RKO (cell line): ENCODE measurements around the gene BACE2.
"Not testable (repeated sequence)": the region's sequence is repeated elsewhere in the genome, so short reads cannot be mapped to it uniquely, and the experiment has no call there.

ENCODE experiments used
- DNase-seq: peaks from one replicate; pipeline ENCODE4 v3.0.0-alpha.2; 2016; ENCODE audit warnings: low spot score

BACE2 gene

GRCh38 chr21:41215856-41216408 lies 48.0 kb downstream of the BACE2 start:
- no peak for DNase-seq

GRCh38 chr21:41216486-41216885 lies 48.5 kb downstream of the BACE2 start:
- no peak for DNase-seq

DNA sequence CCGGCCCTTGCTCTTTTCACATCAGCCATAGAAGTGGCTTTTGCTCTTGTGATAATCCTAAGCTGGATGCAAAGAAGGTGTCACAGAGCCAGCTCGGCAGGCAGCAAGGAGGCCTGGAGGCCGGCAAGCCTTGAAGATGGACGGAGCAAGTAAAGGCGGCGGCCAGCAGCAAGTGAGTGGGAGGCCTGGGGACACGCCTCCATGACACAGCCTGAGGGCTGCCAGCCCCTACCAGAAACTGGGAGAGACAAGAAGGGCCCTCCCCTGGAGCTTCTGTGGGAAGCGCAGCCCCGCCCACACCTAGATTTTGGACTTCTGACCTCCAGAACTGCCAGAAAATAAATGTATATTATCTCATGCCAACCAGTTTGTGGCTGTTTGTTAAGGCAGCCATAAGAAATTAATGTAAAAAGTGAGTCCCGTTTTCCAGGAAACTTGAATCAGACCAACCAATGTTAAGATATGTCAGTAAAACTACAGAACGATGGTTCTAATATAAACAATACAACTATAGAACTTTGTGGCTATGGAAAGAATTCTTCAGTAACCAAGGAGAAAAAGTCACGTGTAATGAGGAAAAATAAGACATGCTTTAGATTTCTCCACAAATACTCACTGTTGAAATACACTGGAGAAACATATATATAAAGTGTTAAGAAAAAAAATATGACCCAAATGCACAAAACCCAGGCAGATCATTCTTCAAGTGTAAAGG lies 49.9 kb downstream of the BACE2 start:
- no peak for DNase-seq

DNA sequence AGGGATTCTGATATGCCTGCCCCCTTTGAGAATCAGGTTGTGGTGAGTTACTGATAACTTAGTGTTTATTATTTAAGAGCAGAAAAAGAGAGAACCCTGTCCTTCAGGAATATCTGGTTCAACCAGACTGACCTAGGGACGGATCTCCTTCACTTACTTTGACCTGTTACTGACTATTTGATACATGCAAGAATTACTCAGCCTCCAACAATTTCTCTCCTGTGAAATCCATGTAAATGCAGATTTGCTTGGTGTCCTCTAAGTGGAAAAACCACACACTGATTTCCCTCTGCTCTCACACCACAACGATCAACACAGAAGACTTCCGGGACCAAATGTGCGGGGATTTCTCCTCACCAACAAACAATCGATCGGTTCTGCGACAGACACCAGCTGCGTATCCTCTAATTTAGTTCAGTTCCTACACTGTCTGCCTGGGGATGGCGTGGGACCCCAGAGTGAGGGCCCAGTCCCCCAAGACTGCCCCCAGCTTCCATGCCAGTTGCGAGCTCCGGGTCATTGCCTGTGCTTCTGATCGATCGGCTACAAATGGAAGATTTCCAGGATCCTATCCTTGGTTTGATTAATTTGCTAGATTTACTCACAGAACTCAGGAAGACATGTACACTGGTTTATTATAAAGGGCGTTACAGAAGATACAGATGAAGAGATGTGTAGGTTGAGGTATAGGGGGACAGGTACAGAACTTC lies 51.7 kb downstream of the BACE2 start:
- DNase-seq = no peak

DNA sequence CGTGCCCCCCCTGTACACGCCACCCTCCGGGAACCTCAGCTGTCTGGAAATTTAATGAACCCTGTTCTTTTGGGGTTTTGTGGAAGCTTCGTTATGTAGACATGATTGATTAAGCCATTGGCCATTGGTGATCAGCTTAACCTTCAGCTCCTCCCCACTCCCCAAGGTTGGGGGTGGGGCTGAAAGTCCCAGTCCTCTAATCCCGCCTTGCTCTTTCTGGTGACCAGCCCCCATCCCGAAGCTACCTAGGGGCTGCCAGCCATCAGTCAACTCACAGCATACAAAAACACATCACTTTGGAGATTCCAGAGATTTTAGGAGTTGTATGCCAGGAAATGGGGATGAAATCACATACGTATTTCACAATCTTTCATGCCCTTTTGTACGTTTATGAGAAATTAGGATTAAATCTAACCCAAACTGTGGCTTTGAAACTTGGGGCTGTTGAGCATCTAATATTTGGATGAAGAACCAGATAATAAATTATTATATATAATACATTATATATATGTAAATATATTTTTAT lies 52.3 kb downstream of the BACE2 start:
- DNase-seq = no peak

GRCh38 chr21:41222247-41223068 lies 54.5 kb downstream of the BACE2 start:
- DNase-seq = no peak

DNA sequence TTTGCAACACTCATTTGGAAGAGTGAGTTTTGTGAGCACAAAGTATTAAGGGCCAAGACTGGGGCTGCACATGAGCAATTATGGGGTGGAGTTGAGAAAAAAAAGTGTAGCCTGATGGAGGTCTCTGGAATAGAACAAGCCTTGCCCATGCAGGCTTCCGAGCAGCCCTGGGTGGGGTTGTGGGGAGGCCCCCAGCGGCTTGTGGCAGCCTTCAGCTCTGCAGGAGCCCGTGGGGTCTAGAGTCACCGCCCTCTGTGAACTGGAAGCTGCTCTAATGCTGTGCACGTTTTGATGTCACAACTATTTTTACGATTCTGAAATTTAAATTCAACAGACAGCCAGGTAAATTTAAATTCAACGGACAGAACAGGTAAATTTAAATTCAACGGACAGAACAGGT lies 58.9 kb downstream of the BACE2 start:
- DNase-seq = no peak

DNA sequence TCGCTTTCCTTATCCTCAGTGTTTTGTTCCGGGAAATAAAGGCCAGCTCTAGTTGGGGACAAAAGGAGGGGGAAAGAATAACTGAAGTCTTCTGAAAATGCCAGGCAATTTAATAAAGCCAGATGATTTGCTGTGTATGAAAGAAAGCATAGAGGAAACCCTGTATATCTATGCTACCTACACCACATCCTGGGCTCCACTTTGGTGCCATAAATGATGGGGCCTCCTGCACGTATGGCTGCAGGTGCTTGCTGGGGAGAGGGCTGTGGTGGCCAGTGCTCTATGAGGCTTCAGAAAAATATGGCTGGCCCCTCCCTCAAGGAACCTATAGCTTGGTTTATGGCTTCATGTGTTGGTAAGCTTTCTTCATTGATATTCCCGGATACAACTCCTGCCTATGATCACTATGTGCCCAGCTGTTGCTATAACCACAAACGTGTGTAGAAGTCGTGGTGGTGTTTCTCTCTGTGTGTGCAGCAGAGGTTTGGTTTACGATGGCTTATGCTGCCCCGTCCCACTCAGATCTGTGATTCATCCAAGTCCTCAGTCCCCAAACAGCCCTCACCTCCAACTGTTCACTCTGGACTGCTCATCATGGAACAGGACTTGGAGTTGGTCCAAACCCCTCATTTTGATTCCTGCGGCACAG lies 59.5 kb downstream of the BACE2 start:
- no peak for DNase-seq

DNA sequence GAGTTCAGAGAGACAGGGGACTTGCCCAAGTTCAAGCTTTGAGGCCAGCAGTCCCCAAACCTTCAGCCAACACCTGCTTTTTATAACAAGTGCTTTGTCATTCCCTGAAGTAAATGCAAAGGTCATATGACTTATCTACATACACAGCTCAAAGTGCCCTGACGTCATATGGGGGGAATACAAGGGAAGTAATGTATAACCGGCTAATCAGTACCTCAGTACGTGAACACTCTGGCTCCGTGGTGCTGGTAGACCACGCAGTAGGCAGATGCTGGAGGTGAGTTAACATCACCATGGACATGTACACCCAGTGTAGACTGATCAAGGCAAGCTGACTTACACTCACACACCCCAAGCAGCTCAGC lies 60.0 kb downstream of the BACE2 start:
- no peak for DNase-seq

DNA sequence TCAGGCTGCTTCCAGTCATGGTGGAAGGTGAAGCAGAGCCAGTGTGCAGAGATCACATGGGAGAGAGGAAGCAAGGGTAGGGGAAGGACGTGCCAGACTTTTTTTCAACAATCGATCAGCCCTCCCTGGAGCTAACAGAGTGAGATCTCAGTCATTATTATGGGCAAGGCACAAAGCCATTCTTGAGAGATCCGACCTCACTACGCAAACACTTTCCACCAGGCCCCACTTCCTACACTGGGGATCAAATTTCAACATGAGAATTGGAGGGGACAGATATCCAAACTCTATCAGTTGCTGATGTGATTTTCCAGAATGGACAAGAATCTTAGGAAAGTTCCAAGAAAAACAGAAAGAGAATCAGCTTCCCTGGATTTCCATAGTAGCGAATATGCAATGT lies 60.5 kb downstream of the BACE2 start:
- DNase-seq = no peak

DNA sequence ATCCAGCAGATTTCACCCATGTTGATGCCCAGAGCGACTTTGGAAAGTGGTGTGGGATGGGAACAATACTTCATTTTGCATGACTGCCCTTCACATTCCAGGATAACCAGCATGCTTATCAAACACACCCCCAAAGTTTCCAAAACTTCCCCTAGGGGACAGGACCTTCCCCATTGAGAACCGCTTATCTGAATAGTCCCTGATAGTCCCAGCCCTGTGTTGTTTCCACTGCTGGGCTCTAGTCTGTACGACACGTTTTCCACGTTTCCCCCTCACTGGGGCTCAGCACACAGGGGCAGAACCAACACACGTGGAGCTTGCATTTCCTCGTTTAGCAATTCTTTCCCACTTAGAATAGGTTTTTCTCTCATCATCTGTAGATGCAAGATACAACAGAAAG lies 61.0 kb downstream of the BACE2 start:
- no peak for DNase-seq

DNA sequence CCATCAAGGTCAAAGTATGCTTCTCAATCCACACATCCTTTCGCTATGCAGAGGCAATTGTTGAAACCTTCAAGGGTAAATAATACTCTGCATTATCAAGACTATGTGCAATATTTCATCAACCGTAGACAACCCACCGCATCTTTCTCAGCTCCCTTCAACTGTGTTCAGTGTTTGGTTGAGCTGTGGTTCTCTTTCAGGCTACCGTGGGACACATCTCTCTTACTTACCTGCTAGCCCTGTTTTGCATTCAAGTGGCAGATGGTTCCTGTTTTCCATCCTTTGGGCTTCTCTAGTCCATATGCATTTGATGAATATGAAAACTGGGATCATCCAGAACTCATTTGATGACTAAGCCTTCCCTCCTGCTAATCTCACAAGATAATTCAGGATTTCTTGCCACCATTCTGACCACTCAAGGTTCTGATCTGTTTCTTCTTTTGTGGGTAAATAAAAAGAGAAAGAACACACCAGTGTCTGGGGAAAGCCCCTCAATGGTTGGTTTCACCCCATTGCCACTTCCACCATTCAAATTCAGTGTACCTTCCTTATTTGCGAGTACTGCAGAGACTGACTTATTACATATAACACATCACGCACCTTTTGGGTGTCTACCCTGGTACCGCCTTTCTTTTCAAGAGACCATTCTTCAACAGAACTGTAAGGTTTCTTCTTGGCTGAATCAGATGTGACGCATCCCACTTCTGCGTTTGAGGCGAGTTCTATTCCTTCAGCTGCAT lies 61.7 kb downstream of the BACE2 start:
- DNase-seq = no peak

DNA sequence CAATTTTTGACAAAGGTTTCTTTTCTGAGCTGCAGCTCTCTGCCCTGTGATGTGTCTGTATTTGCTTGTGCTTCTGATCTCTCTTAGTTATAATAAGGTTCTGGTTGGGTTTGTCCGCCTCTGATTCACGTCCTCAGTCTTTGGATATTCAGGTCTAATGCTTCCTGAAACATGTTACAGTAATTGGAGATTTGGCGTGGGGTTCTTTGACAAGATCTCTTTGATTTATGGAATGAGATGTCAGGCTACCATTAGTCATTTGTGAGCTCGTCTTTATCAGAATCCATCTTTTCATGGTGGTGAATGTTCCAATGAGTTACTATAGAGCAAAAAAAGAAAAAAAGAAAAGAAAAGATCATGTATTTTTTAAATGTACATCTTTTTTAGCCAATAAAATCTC lies 62.5 kb downstream of the BACE2 start:
- DNase-seq = no peak

GRCh38 chr21:41231060-41231459 lies 63.1 kb downstream of the BACE2 start:
- DNase-seq = no peak

GRCh38 chr21:41232013-41232412 lies 64.1 kb downstream of the BACE2 start:
- DNase-seq = no peak

DNA sequence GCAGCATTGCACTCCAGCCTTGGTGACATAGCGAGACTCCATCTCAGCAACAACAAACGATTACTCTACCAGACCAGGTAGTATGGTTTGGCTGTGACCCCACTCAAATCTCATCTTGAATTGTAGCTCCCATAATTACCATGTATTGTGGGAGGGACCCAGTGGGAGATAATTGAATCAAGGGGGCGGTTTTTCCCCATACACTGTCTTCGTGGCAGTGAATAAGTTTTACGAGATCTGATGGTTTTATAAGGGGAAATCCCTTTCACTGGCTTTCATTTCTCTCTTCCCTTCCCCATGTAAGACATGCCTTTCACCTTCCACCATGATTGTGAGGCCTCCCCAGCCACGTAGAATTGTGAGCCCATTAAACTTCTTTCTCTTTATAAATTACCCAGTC lies 66.0 kb downstream of the BACE2 start:
- DNase-seq = no peak

DNA sequence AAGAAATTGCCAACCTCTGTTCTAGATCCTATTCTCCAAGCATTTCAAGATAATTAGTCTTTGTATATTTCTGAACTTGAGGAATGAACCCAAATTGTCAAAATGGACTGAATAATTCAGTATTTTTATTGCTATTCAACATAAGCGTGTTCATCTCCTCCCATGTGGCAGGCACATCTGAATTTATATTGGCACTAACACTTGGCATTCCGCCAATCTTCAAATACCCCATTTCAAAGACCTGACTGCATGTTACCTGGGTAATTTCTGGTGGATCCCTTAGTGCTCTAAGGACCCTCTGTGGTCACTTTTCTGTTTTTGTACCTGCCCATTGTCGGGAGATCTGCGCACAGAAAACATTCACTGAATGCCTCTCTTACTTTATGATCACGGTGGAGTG lies 66.6 kb downstream of the BACE2 start:
- DNase-seq = no peak

DNA sequence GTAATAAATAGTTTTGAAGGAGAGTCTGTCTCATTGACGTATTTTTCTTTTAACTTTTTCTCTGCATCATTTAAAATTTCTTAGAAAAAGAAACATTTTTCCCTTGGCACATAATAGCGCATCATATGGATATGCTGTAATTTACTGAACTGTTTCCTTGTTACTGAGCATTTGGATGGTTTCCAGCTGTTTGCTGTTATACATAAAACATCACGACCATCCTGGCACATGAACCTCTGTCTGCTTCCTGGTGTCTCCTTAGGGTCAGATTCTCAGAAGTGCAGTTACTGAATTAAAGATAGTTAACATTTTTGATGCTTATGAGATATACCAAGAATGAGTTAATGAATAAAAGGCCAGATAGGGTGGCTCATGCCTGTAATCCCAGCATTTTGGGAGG lies 67.2 kb downstream of the BACE2 start:
- no peak for DNase-seq

- no peak for DNase-seq
Observed at GRCh38 chr21:41236352-41236973, 68.5 kb downstream of the BACE2 start.

- not testable (repeated sequence) for DNase-seq
Observed at GRCh38 chr21:41238081-41238796, 70.3 kb downstream of the BACE2 start.
